HG02885 (cell line): ENCODE measurements around the gene DEK.
"Not testable (repeated sequence)": the region's sequence is repeated elsewhere in the genome, so short reads cannot be mapped to it uniquely, and the experiment has no call there.

ENCODE experiments used
- ATAC-seq: cut with Tn5 transposase; IDR thresholded peaks from one replicate; pipeline ENCODE4 v1.9.1; 2021; ENCODE audit warnings: mild to moderate bottlenecking; ENCODE audit not compliant: unreplicated experiment, poor library complexity

Gene DEK

DNA sequence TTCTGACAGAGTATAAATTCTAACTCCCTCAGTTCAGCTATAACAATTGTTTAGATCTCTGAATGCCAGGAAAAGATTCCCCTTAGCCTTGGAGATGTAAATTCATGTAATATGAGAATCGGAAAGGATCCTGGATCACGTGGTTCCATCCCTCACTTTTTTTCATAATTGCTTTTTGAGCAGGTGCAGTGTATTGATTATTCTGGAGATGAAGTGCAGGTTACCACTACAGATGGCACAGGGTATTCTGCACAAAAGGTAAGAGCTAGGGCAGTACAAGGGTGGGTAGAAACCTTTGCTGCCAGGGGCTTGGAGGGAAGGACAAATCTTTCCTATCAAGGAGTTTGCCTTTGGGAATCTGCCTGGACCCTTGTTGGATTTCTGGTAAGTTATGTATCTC lies 56.4 kb downstream of the DEK start:
- no peak for ATAC-seq

DNA sequence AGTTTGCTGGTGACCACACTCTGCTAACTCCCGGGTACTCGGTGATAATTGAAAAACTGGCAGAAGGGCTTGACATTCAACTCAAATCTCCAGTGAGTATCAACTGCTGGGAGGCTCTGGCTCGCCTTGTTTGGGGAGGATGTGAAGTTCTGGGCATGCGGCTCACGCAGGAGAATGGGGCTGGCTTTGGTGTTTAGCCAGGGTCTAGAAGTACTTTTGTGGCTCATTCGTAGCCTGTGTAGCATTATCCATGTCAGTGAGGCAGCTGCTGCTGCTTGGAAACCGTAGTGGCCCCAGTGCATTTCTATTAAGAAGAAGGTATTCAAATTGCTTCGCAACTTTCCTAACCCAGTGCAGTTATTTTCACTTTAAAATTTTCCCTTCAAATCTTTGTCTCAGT lies 56.9 kb downstream of the DEK start:
- ATAC-seq = no peak

DNA sequence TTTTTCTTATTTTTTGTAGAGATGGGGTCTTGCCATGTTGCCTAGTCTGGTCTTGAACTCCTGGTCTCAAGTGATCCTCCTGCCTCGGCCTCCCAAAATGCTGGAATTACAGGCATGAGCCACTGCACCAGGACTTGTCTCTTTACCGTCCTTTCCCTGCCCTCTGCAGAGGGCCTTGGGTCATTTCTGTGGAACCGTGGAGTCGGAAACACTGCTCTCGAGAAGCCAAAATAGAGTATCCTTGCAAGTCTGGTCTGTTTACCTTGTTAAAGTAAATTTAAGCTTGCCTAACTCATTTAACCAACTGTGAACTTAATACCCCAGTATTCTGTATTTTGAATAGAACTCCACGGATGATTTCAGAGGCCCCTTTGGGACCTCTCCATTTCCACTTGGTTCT lies 57.7 kb downstream of the DEK start:
- ATAC-seq = no peak

DNA sequence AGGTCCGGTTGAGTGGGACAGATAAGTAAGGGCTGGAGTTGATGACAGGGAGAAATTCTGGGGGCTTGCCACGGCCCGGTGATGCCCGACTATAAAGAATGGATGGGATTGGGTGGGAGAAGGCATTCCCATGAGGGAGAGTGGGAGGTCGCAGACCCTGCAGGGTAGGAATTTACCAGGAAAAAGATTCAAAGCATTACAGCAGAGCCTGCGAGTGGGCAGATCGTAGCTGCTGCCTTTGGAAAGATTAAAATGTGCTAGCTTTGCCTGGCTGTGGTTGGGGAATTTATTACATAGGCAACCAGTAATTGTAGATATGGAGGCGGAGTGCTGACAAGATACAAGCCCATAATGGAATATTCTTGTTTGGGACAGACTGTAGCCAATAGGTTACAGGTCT lies 59.6 kb downstream of the DEK start:
- ATAC-seq = no peak

DNA sequence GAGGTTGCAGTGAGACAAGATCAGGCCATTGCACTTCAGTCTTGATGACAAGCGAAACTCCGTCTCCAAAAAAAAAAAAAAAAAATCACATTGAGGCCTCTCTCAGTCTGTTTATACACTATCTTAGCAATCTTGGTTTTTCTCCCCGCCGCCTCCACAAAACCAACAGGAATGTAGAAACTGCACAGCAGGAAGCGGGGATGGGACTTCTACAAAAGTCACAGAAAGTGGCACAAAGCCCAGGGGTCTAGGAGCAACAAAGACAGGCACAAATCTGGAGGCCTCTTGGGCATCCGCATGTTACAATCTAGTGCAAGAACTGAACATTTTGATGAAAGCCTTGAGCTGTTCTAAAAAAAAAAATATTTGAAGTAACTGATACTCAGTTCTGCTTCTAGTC lies 60.5 kb downstream of the DEK start:
- no peak for ATAC-seq

DNA sequence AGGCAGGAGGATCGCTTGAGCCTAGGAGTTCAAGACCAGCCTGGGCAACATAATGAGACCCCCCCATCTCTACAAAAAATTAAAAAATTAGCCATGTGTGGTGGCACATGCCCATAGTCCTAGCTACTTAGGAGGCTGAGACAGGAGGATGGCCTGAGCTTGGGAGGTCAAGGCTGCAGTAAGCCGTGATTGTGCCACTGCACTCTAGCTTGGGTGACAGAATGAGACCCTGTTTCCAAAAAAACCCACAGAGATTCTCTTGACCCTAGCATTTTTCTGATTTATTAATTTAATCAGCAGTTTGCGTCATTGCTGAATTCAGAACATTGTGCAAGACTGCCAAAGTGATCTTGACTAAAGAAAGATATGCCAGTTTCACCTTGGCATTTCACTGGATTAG lies 72.3 kb downstream of the DEK start:
- ATAC-seq = no peak

DNA sequence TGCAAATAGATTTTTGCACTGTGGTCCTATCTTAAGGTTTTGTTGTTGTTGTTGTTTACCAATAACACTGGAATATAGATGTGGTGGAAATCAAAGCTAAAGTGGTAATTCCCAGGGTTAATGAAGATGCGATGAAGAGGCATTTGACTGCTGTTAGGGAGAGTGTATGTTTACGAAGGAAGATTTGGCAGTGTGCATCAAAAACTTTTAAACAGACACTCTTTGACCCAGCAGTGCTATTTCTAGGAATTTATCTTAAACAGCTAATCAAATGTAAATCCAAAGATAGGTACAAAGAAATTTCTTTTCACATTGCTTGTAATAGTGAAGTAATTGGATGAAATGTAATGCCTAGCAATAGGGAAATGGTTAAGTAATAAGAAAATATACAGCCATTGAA lies 75.1 kb downstream of the DEK start:
- ATAC-seq = no peak

DNA sequence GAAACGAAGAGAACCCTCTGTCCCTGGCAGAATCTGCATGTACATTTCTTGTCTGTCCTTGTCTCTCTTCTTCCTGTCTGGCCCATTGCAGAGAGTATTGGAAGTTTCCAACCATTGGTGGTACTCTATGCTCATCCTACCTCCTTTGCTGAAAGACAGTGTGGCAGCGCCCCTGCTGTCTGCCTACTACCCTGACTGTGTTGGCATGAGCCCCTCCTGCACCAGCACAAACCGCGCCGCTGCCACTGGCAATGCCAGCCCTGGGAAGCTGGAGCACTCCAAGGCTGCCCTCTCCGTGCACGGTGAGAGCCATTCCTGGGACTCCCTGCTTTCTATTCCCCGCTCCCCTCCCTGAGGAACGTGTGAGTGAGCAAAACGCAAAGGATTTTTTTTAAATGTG lies 76.6 kb downstream of the DEK start:
- ATAC-seq = no peak

DNA sequence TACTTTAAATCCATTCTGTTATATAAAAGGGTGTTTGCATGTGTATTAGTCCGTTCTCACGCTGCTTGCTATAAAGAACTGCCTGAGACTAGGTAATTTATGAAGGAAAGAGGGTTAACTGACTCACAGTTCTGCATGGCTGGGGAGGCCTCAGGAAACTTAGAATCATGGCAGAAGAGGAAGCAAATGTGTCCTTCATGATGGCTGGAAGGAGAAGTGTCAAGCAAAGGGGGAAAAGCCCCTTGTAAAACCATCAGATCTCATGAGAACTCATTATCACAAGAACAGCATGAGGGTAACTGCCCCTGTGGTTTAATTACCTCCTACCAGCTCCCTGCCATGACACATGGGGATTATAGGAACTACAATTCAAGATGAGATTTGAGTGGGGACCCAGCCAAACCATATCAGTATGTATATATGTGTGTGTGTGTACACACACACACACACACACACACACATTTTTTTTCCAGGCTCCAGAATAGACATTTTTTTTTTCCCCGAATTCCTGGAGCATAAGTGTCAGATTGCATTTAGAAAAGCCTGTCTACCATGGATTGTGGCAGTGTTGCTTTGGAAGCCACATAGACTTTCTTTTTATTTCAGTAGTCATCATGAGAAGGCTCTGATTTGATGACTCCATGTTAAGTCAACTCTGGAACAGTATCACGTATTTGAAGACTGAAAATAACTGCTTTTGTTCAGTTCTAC lies 77.6 kb downstream of the DEK start:
- ATAC-seq = no peak

DNA sequence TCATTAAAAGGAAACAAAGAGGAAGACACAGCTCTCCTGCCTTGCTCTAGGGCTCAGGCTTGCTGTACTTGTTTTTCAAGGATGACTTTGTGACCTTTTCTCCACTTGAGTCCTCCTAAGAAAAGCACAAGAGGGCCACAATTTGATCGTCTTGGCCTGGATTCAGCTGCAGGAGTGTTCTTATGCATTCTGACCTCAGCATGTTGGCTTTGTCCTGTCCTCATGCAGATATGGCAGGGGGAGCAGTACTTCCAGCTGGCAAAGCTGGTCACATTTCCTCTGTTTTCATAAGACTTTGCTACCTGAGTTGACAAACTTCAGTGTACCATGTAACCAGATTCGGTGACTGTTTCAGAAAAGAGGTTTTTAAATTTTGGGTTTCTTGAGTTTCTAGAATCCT lies 78.3 kb downstream of the DEK start:
- ATAC-seq = no peak

DNA sequence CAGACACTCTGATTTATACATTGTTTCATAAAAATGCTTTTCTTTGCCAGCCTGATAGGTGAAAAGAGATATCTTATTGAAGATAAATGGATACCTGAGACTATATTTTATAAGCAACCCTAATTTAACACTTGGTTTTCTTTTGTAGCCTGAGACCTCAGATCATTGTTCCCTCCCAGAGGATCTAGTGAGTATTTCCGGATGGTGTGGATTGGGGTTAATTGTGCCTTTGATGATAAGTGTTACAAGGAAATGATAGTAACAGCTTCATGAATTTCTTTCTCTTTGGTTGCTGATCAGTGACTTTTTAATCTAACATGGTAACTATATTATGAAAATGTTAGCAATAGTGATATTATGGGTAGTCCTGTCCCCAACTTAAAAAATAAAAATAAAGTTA lies 78.7 kb downstream of the DEK start:
- no peak for ATAC-seq

DNA sequence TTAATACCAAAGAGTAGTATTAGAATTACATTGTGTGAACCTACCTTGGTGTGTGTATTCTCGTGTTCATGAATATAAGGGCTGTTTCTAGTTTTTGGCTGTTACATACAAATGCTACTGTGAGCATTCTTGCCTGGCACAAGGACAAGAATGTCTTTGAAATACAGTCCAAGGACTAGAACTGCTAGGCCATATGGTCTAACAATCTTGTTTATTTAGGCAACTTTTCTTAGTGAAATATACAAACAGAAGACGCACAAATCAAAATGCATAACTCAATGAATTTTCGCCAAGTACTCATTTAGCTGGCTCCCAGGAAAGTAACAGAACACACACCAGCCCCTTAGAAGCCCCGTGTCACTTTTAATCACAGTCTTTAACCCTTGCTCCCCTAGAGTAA lies 80.6 kb downstream of the DEK start:
- no peak for ATAC-seq

DNA sequence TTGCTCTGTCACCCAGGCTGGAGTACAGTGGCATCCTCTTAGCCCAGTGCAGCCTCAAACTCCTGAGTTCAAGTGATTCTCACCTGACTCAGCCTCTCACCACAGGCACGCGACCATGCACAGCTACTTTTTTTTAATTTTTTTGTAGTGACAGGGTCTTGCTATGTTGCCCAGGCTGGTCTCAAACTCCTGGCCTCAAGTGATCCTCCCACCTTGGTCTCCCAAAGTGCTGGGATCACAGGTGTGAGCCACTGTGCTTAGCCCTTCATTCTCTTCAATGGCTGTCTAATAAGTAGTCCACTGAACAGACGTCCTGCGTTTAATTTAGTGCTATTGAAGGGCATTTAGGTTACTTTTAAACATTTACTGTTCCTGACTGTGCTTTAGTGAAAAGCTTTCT lies 81.8 kb downstream of the DEK start:
- ATAC-seq = no peak

DNA sequence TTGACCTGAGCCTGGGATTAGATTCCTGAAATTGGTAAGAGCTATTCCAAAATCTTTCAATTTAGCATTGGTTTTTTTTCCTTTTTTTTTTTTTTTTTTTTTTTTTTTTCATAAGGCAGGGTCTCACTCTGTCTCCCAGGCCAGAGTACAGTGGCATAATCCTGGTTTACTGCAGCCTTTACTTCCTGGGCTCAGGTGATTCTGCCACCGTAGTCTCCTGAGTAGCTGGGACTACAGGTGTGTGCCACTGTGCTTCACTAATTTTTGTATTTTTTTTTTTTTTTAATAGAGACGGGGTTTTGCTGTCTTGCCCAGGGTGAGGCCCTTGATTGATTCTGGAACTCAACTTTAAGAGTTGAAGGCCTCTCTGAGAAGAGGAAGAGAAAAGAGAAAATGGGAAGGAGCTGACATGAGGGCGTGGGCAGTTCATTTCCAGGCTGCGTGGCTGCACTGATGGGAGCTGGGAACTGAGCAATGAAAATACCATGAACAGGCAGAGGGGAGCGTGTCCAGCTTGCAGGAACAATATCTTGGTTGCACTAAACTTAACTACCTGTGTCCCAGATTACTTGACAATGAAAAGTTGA lies 84.5 kb downstream of the DEK start:
- no peak for ATAC-seq

DNA sequence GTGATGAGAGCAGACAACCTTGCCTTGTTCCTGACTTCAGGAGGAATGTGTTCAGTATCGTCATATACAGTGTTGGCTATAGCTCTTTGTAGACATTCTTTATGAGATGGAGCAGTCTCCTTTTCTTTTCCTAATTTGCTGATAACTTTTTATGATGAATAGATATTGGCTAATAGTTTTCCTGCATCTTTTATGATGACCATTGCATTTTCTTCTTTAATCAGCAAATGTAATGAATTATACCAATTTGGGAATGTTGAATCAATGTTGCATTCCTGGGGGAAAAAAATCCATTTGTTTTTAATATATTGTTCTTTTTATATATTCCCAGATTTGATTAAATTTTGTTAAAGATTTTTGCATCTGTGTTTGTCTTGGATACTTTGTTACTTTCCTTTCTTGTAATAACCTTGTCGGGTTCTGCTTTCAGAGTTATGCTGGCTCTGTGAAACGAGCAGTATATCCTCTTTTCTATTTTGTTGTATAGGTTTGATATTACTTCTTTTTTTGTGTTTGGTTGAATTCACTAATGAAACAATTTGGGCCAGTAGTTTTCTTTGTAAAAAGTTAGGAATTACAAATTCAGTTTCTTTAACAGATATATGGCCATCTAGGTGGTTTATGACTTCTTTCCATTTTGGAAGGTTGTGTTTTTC lies 85.2 kb downstream of the DEK start:
- no peak for ATAC-seq

DNA sequence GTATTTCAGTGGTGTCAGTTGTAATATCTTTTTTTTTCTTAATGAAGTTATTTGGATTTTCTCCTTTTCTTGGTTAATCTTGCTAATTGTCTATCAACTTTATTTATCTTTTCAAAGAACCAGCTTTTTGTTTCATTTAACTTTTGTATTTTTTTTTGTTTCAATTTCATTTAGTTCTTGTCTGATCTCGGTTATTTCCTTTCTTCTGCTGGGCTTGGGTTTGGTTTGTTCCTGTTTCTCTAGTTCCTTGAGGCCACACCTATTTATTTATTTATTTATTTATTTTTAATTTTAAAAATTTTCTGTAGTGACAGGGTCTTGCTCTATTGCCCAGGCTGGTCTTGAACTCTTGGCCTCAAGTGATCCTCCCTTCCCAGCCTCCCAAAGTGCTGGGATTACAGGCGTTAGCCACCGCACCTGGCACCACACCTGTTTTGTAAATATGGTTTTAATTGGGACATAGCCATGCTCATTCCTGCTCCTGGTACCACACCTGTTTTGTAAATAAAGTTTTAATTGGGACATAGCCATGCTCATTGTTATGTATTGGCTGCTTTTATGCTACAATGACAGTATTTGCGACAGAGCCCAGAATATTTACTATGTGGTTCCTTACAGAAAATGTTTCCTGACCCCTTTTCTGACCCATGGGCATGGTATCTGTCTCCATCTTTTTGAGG lies 86.9 kb downstream of the DEK start:
- no peak for ATAC-seq

DNA sequence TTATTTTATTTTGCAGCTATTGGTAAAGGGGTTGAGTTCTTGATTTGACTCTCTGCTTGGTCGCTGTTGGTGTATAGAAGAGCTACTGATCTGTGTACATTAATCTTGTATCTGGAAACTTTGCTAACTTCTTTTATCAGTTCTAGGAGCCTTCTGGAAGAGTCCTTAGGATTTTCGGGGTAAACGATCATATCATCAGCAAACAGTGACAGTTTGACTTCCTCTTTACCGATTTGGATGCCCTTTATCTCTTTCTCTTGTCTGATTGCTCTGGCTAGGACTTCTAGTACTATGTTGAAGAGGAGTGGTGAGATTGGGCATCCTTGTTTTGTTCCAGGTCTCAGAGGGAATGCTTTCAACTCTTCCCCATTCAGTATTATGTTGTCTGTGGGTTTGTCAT lies 88.1 kb downstream of the DEK start:
- not testable (repeated sequence) for ATAC-seq
